OCI-LY3 (cell line): ENCODE measurements around the gene PELI2.

ENCODE experiments used
- CTCF ChIP-seq: fragments of 200-600, 300-600 bp; sonication (generic); IDR thresholded peaks from 2 replicates; pipeline ENCODE4 v1.5.1; 2014; ENCODE audit warnings: antibody characterized with exemption, low read length, low read depth
- EZH2phosphoT487 ChIP-seq: fragments of 200-600 bp; shearing (Covaris generic); IDR thresholded peaks from 2 replicates; pipeline ENCODE4 v1.6.1; 2018; ENCODE audit warnings: antibody characterized with exemption, mixed run types, low read depth

- TF ChIP-seq CTCF (no peak), EZH2phosphoT487 (no peak)
Measured at GRCh38 chr14:56115334-56115870, 2.8 kb upstream of the PELI2 start.
